Lung (tissue), 12 donors: Measurements from ENCODE around the gene CRP. TPM values are rescaled to one million over a fixed set of nuclear protein-coding genes. Genes with fewer than 3 reads are reported as not detected.

Source experiments
- ATAC-seq: fragments of 200-7000 bp; cut with Tn5 transposase; one replicate; pipeline ENCODE4 v1.9.1; 2020; ENCODE audit warnings: moderate number of reproducible peaks; ENCODE audit not compliant: insufficient read depth, low FRiP score
- DNase-seq, 3 donors: peaks; one replicate each; pipeline ENCODE4 v3.0.0-alpha.2; 2013 to 2017
- H3K27ac ChIP-seq, 2 donors: one replicate each; pipeline ENCODE4 v1.5.1; 2013; ENCODE audit warnings: mild to moderate bottlenecking in 2 of 2, moderate library complexity in 2 of 2, control low read depth in 1 of 2, inconsistent platforms in 1 of 2, low read depth in 1 of 2, low read length in 1 of 2
- H3K27me3 ChIP-seq, 3 donors: one replicate each; pipeline ENCODE4 v1.5.1; 2013; ENCODE audit warnings: low read length in 2 of 3; ENCODE audit not compliant: control insufficient read depth in 3 of 3, insufficient read depth in 3 of 3
- H3K36me3 ChIP-seq, 4 donors: one replicate each; pipeline ENCODE4 v1.5.1; 2013; ENCODE audit warnings: low read length in 4 of 4, mild to moderate bottlenecking in 1 of 4, moderate library complexity in 1 of 4; ENCODE audit not compliant: control insufficient read depth in 4 of 4, insufficient read depth in 4 of 4
- H3K4me1 ChIP-seq, 5 donors: one replicate each; pipeline ENCODE4 v1.5.1; 2013; ENCODE audit warnings: low read length in 5 of 5, mild to moderate bottlenecking in 2 of 5, moderate library complexity in 1 of 5; ENCODE audit not compliant: control insufficient read depth in 5 of 5, insufficient read depth in 5 of 5
- H3K4me3 ChIP-seq: one replicate; pipeline ENCODE4 v1.5.1; 2013; ENCODE audit warnings: mild to moderate bottlenecking, control low read depth, moderate library complexity
- H3K9ac ChIP-seq, 2 donors: one replicate each; pipeline ENCODE4 v1.5.1; 2013; ENCODE audit warnings: low read length in 2 of 2, control low read depth in 1 of 2; ENCODE audit not compliant: insufficient read depth in 1 of 2
- H3K9me3 ChIP-seq, 4 donors: one replicate each; pipeline ENCODE4 v1.5.1; 2013; ENCODE audit warnings: low read length in 3 of 4, mild to moderate bottlenecking in 1 of 4, moderate library complexity in 1 of 4; ENCODE audit not compliant: control insufficient read depth in 4 of 4, insufficient read depth in 3 of 4
- CTCF ChIP-seq: IDR thresholded peaks from 2 replicates; pipeline ENCODE4 v1.5.1; 2012; ENCODE audit warnings: mild to moderate bottlenecking; ENCODE audit errors: control extremely low read depth, extremely low read depth
- WGBS, 2 donors: extraction: QIAGEN DNeasy Blood & Tissue Kit; methylation state at CpG; one replicate each; pipeline ENCODE4 v1.1.7; 2013; 5-methylcytosine and 5-hydroxymethylcytosine counted together
- polyA plus RNA-seq, 2 donors: library from polyadenylated mRNA; stranded (reverse); fragments of 200-250 nt; gene quantifications; one replicate each; pipeline ENCODE4 v1.2.1, GENCODE V29; 2013
- total RNA-seq, 2 donors: library from RNA; depleted of rRNA in 1 of 2; stranded (reverse); fragments of >200 nt in 1 of 2; gene quantifications; one replicate each; pipeline ENCODE4 v1.2.1, GENCODE V29; 2014 to 2021
- donor health status: control.
- donor health status: control.
- donor health status: Bipolar disorder and iron deficiency.
- donor health status: healthy.
- donor health status: DM: yes; HTN: yes; CAD: no.

Gene CRP
- total and polyA plus RNA-seq, 4 donors: 0.10 to 0.71 (median 0.18) TPM; not detected in 1

- DNase-seq (no peak), ATAC-seq (no peak)
- Histone ChIP-seq H3K4me3 (no peak overlapping the region), H3K27ac (no peak overlapping the region), H3K4me1 (peaks cover 0 to 2% (median 0%) of the 10 kb centered on the region in 5 donors), H3K9ac (no peak overlapping the region), H3K36me3 (no peaks in the 10 kb centered on the region), H3K27me3 (no peaks in the 10 kb centered on the region), H3K9me3 (peaks cover 0 to 6% (median 1%) of the 10 kb centered on the region in 4 donors)
- 67 to 90% methylated on average over 1 of the region's 1 CpG for WGBS, 2 donors
- TF ChIP-seq CTCF: no peak
Observed at GRCh38 chr1:159715855-159716254, 1.5 kb upstream of the CRP start.

- no peaks in the 10 kb centered on the region for H3K27me3 ChIP-seq
Observed at GRCh38 chr1:159712080-159712479, 2.3 kb downstream of the CRP start.

GRCh38 chr1:159707472-159708260 is 6.7 kb downstream of the CRP start:
- ATAC-seq (no peak), DNase-seq (no peak)
- 78 to 79% methylated on average over 6 of the region's 6 CpGs for WGBS, 2 donors
- H3K4me3 ChIP-seq: no peak overlapping the region
- H3K36me3 ChIP-seq: no peaks in the 10 kb centered on the region
- TF ChIP-seq CTCF: no peak
- no peak overlapping the region for H3K9ac ChIP-seq
- no peaks in the 10 kb centered on the region for H3K27me3 ChIP-seq
- H3K27ac ChIP-seq: no peak overlapping the region
- no peaks in the 10 kb centered on the region for H3K4me1 ChIP-seq
- H3K9me3 ChIP-seq: no peaks in the 10 kb centered on the region

More at GRCh38 chr1:159712080-159712479, 2.3 kb downstream of the CRP start:
- no peak overlapping the region for H3K9ac ChIP-seq
- TF ChIP-seq CTCF: no peak
- ATAC-seq (no peak), DNase-seq (no peak)
- H3K27ac ChIP-seq: no peak overlapping the region
- no peaks in the 10 kb centered on the region for H3K9me3 ChIP-seq
- no peaks in the 10 kb centered on the region for H3K36me3 ChIP-seq
- peaks cover 0 to 2% (median 0%) of the 10 kb centered on the region in 5 donors for H3K4me1 ChIP-seq
- WGBS, 2 donors: 56 to 81% methylated on average over 1 of the region's 1 CpG
- no peak overlapping the region for H3K4me3 ChIP-seq

GRCh38 chr1:159705904-159706256 is 8.5 kb downstream of the CRP start:
- WGBS, 2 donors: 68 to 90% methylated on average over 3 of the region's 3 CpGs
- Histone ChIP-seq H3K27ac (no peak overlapping the region), H3K9ac (no peak overlapping the region), H3K27me3 (no peaks in the 10 kb centered on the region), H3K36me3 (no peaks in the 10 kb centered on the region), H3K4me3 (no peak overlapping the region), H3K4me1 (no peaks in the 10 kb centered on the region), H3K9me3 (no peaks in the 10 kb centered on the region)
- DNase-seq (no peak), ATAC-seq (no peak)
- TF ChIP-seq CTCF: no peak
